Motor neuron (in vitro differentiated cells): Measurements from ENCODE around the gene CBLN1. TPM values are rescaled to one million over a fixed set of nuclear protein-coding genes. Genes with fewer than 3 reads are reported as not detected.

ENCODE experiments used
- ATAC-seq, 8 experiments: fragments of 200-7000 bp; cut with Tn5 transposase; replicated peaks in 6 of 8; 2 replicates each; pipeline ENCODE4 v1.8.0; 2021; ENCODE audit warnings: mild to moderate bottlenecking in 8 of 8, moderate library complexity in 8 of 8
- H3K27ac ChIP-seq, 2 donors: fragments of 250-450 bp; sonication (Bioruptor Pico); 2 replicates each; pipeline ENCODE4 v1.9.0; 2021; ENCODE audit warnings: antibody characterized with exemption in 2 of 2, mild to moderate bottlenecking in 2 of 2, moderate library complexity in 1 of 2
- H3K4me1 ChIP-seq, 2 donors: fragments of 250-450 bp; sonication (Bioruptor Pico); replicated peaks in 1 of 2; 2 replicates each; pipeline ENCODE4 v1.6.1; 2021; ENCODE audit warnings: antibody characterized with exemption in 2 of 2, mild to moderate bottlenecking in 2 of 2, moderate library complexity in 1 of 2
- H3K4me3 ChIP-seq, 5 donors: fragments of 250-450 bp; sonication (Bioruptor Pico); 2 replicates each; pipeline ENCODE4 v1.9.0; 2021; ENCODE audit warnings: antibody characterized with exemption in 5 of 5, mild to moderate bottlenecking in 5 of 5, moderate library complexity in 4 of 5
- WGBS, 10 experiments: fragments of 450-650 bp; shearing (Covaris generic); methylation state at CpG; one replicate each; pipeline ENCODE4 v1.0.0; 2022; 5-methylcytosine and 5-hydroxymethylcytosine counted together
- in situ Hi-C, 9 experiments: fragments of 400-800 bp; cut with MboI; loops; one replicate each; pipeline ENCODE4 v1.15.0; 2021; ENCODE audit warnings: low sequenced_read_pairs in 9 of 9, low pct_unique_long_range_greater_than_20kb in 2 of 9; ENCODE audit not compliant: unreplicated experiment in 9 of 9
- total RNA-seq, 8 experiments: library from RNA; unstranded; fragments of 300-600 nt; gene quantifications; 2 replicates each; pipeline versions ENCODE4 v1.2.3 to v1.2.4, GENCODE V29; 2022

The CBLN1 gene
- 1 to 10 TPM in 5 of 8 experiments, under 1 TPM in 2, not detected in 1; 0.28 to 8.6 (median 7.0) TPM for total RNA-seq

DNA sequence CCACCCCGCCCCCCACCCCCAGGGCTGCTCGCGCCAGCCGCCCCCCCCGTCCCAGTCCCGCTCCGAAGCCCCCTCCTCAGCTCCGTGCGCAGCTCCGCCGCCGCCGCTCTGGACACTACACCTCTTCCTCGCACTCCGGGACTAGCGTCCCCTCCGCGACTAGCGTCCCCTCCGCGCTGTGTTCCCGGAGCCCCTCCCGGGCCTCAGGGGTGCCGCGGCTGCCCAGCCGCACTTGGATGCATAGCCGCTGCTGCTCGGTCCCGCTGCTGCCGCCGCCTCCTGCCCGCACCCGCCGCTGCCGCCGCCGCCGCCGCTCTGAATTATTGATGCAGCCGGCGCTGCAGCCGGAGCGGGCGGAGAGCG lies at the start of gene CBLN1:
CBLN1 (minus strand) TSS at position 359 of the 363 bp plus-strand sequence. CDS start 373 bp downstream, outside the sequence.
- in situ Hi-C loops = no loop called here
- WGBS, 10 experiments = no CpG with 5 or more reads among the region's 45 CpGs
- Histone ChIP-seq H3K27ac (peak within 1 kb of the TSS; percentile 73 to 79), H3K4me3 (peak within 1 kb of the TSS; percentile 53 to 84 (median 63)), H3K4me1 (peaks cover 8 to 12% of the 10 kb centered on the region in 2 donors)
- peak in 1 of 8 experiments; percentile 53 for ATAC-seq

DNA sequence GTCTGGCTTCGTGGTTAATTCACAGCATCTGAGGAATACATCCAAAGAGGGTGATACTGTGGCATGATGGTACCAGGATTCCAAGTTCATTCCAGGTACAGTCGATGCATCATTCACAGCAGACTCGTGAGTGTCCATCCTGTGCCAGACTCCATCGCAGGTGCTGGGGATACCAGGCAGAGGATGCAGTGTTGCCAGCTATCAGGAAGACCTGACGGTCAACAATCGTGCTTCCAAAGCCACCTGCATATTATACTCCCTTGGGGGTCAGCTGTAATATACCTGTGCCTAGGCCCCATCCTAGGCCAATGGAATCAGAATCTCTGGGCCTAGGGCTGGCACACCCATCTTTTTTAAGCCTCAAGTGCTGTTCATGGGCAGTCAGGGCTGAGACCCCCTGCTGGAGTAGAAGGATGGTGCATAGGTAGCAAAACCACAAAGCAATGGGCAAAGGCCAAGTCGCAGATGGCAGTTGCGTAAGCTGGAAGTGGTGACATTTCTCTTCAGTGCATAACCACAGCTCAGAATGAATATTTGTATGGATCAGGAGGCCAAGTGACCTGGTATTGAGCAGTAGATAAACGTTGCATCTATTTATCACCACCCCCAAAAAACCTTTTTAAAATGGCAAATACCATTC lies 49.0 kb upstream of the CBLN1 start:
- no peak overlapping the region for H3K27ac ChIP-seq
- ATAC-seq = no peak
- H3K4me1 ChIP-seq = no peaks in the 10 kb centered on the region
- in situ Hi-C loops = loop anchor here in 4 of 9 experiments (25.0 kb wide), 1 partner anchor 643 kb away; no protein-coding TSS in a partner anchor
- H3K4me3 ChIP-seq = no peak overlapping the region
- WGBS, 10 experiments = 20 to 72% (median 59%) methylated on average over 1 to 8 of the region's 9 CpGs; no CpG with 5 or more reads in 2 of the 10 experiments

DNA sequence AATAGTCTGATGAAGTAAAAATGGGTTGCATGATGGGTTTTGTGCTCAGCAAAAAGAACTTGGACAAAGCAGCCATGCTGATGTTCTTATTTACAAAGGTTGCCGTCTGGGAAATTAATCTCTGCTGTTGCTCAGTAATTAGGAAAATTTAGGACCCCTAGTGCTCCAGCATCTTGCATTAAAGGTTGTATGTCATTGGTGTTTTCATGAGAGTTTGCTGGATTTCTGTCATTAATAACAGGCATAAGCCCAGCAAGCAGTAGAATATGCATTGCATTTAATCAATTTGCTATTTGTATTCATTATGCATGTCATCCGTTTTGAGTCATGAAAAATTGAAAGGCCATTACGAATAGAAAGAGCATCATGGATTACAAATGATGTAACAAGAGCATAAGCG lies 46.7 kb upstream of the CBLN1 start:
- in situ Hi-C loops = loop anchor here in 4 of 9 experiments (25.0 kb wide), 1 partner anchor 641 kb away; no protein-coding TSS in a partner anchor
- Histone ChIP-seq H3K27ac (no peak overlapping the region), H3K4me1 (no peaks in the 10 kb centered on the region), H3K4me3 (no peak overlapping the region)
- ATAC-seq = peak in 3 of 8 experiments; percentile 41 to 66 (median 49)
- 28 to 80% (median 48%) methylated on average over 1 to 4 of the region's 4 CpGs; no CpG with 5 or more reads in 2 of the 10 experiments for WGBS, 10 experiments

DNA sequence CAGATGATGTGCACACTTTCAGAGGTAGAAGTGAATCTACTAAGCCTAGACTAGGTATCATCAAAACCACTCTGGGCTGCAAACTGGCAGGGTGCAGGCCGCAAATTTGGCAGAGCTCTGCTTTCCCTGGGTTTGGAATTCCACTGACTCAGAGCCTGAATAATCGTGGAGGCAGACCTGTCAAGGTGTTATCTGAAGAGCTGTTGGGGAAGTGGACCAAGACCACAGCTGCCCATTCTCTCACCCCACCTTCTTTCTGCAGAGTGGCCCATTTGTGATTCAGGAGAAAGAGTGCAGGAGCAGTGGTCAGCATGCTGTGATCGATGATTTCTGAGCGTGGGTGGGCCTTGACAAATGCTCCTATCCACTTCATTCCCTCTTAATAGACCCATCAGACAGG lies 45.8 kb upstream of the CBLN1 start:
- 0 to 78% (median 24%) methylated on average over 1 to 3 of the region's 4 CpGs; no CpG with 5 or more reads in 6 of the 10 experiments for WGBS, 10 experiments
- in situ Hi-C loops = loop anchor here in 4 of 9 experiments (25.0 kb wide), 1 partner anchor 640 kb away; no protein-coding TSS in a partner anchor

DNA sequence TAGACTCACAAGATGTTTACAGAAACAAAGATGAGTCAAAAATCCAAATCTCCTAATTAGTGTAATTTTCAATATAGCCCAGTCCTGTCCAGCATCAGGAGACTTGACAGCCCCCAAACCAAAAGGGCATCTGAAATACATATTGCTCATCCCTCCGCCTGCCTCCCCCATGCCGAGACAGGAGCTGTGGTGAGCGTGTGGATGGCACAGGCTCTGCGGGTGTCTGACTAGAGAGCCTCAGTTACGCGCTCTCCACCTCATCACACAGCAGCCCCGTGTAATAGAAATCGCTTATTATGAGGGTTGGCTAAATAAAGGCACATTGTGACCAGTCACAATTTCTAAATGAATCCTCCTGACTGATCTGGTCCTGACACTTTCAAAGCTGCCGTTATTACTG lies 43.1 kb upstream of the CBLN1 start:
- ATAC-seq = no peak
- Histone ChIP-seq H3K27ac (no peak overlapping the region), H3K4me3 (no peak overlapping the region), H3K4me1 (no peaks in the 10 kb centered on the region)
- 0 to 97% (median 80%) methylated on average over 1 to 6 of the region's 9 CpGs; no CpG with 5 or more reads in 3 of the 10 experiments for WGBS, 10 experiments
- in situ Hi-C loops = loop anchor here in 4 of 9 experiments (25.0 kb wide), 1 partner anchor 637 kb away; no protein-coding TSS in a partner anchor

More for the DNA sequence above, 45.8 kb upstream of the CBLN1 start:
- no peaks in the 10 kb centered on the region for H3K4me1 ChIP-seq
- ATAC-seq = no peak
- no peak overlapping the region for H3K27ac ChIP-seq
- no peak overlapping the region for H3K4me3 ChIP-seq

- in situ Hi-C loops = no loop called here
Observed at GRCh38 chr16:49315602-49316001, 34.0 kb upstream of the CBLN1 start.

DNA sequence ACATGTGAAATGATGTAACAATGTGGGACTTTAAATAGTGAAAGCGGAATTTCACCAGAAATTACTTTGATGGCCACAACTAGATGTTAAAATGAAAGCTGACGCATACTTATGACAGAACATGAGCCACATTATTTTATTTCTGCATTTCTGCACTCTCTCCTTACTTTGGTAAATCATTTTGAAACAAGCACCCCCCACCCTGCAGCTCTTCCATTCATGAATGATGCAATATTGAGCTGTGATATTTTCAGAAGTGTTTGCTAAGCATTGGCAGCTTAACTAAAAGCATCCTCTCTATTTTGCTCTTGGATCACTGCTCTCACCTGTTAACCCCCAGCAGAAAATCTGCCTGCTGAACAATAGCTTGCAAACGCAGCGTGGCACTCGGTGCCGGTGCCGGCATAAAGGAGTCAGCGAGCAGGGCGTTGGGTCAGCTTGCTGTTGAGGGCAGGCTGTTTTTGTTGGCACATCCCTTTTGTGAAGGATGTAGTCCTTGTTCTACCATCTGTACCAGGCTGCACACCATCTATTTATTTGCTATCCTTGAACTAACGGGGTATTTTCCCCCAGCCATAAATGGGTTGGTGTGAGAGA lies 30.8 kb upstream of the CBLN1 start:
- 0 to 100% (median 39%) methylated on average over 1 to 9 of the region's 10 CpGs for WGBS, 10 experiments
- no peaks in the 10 kb centered on the region for H3K4me1 ChIP-seq
- peak in 3 of 8 experiments; percentile 24 to 45 (median 28) for ATAC-seq
- in situ Hi-C loops = no loop called here
- no peak overlapping the region for H3K4me3 ChIP-seq
- H3K27ac ChIP-seq = no peak overlapping the region

More at GRCh38 chr16:49315602-49316001, 34.0 kb upstream of the CBLN1 start:
- ATAC-seq = no peak
- H3K4me3 ChIP-seq = no peak overlapping the region
- no peak overlapping the region for H3K27ac ChIP-seq
- H3K4me1 ChIP-seq = no peaks in the 10 kb centered on the region
- WGBS, 10 experiments = 0 to 100% (median 69%) methylated on average over 1 of the region's 1 CpG; no CpG with 5 or more reads in 4 of the 10 experiments

DNA sequence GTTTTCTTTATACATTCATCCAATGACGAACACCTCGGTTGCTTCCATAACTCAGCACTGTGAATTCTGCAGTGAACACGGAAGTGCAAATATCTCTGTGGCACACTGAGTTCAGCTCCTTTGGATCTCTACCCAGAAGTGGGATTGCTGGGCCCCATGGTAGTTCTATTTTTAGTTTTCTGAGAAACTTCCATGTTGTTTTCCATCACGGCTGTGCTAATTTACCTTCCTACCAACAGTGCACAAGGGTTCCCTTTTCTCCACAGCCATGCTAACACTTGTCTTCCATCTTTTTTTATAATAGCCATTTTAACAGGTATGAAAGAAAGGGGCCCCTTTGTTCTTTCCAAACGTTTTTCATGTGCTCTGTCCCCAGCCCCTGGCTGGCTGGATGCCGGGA lies 30.2 kb upstream of the CBLN1 start:
- Histone ChIP-seq H3K27ac (no peak overlapping the region), H3K4me1 (no peaks in the 10 kb centered on the region), H3K4me3 (no peak overlapping the region)
- WGBS, 10 experiments = 0 to 100% (median 62%) methylated on average over 1 to 6 of the region's 6 CpGs
- in situ Hi-C loops = no loop called here
- no peak for ATAC-seq

GRCh38 chr16:49307176-49307575 lies 25.5 kb upstream of the CBLN1 start:
- H3K4me3 ChIP-seq = no peak overlapping the region
- no peaks in the 10 kb centered on the region for H3K4me1 ChIP-seq
- WGBS, 10 experiments = 0 to 90% (median 71%) methylated on average over 1 to 2 of the region's 2 CpGs
- H3K27ac ChIP-seq = no peak overlapping the region
- in situ Hi-C loops = no loop called here
- no peak for ATAC-seq

GRCh38 chr16:49305406-49305805 lies 23.8 kb upstream of the CBLN1 start:
- Histone ChIP-seq H3K4me3 (no peak overlapping the region), H3K27ac (no peak overlapping the region)
- in situ Hi-C loops = no loop called here

GRCh38 chr16:49292413-49292812 lies 10.8 kb upstream of the CBLN1 start:
- no peaks in the 10 kb centered on the region for H3K4me1 ChIP-seq
- ATAC-seq = no peak
- in situ Hi-C loops = no loop called here

More at GRCh38 chr16:49305406-49305805, 23.8 kb upstream of the CBLN1 start:
- ATAC-seq = no peak
- no peaks in the 10 kb centered on the region for H3K4me1 ChIP-seq

GRCh38 chr16:49287572-49287971 lies 5.9 kb upstream of the CBLN1 start:
- no peak overlapping the region for H3K4me3 ChIP-seq
- no peaks in the 10 kb centered on the region for H3K4me1 ChIP-seq
- H3K27ac ChIP-seq = no peak overlapping the region
- 0 to 41% (median 8%) methylated on average over 1 to 2 of the region's 3 CpGs; no CpG with 5 or more reads in 6 of the 10 experiments for WGBS, 10 experiments
- no peak for ATAC-seq
- in situ Hi-C loops = no loop called here

More at GRCh38 chr16:49292413-49292812, 10.8 kb upstream of the CBLN1 start:
- Histone ChIP-seq H3K27ac (no peak overlapping the region), H3K4me3 (no peak overlapping the region)
- 0 to 92% (median 71%) methylated on average over 1 to 2 of the region's 2 CpGs; no CpG with 5 or more reads in 2 of the 10 experiments for WGBS, 10 experiments

GRCh38 chr16:49284962-49285361 lies 3.3 kb upstream of the CBLN1 start:
- peaks cover 7 to 9% of the 10 kb centered on the region in 2 donors for H3K4me1 ChIP-seq
- H3K27ac ChIP-seq = no peak overlapping the region
- ATAC-seq = no peak
- in situ Hi-C loops = no loop called here
- WGBS, 10 experiments = 0 to 100% (median 19%) methylated on average over 1 to 4 of the region's 4 CpGs; no CpG with 5 or more reads in 2 of the 10 experiments
- H3K4me3 ChIP-seq = no peak overlapping the region
